ENCODE measurements around the gene SKA2. TPM values are rescaled to one million over a fixed set of nuclear protein-coding genes. Genes with fewer than 3 reads are reported as not detected.
"Not testable (repeated sequence)": the region's sequence is repeated elsewhere in the genome, so short reads cannot be mapped to it uniquely, and the experiment has no call there.

Gene SKA2
- total RNA-seq, 1 donor from 2014 or later: 41.8 TPM

DNA sequence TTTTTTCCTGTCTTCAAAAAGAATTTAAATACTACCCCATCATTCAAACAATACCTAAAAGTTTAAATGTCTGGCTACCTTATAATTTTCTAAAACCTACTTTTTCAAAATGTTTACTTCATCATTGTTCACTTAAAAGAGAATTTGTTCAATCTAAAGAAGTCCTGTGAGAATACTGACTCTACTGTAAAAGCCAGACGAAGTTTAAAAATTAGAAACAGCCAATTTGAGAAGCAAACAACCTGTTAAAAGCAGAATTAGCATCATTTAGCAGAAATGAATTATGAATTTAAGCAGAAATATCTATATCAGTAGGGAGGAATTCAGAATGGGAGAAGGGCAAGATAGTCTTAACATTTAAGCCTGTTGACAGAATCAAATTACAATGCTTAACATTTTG, 2.1 kb downstream of the SKA2 start:
- no peak for DNase-seq (ENCODE audit: low read depth in 2 of 2)

DNA sequence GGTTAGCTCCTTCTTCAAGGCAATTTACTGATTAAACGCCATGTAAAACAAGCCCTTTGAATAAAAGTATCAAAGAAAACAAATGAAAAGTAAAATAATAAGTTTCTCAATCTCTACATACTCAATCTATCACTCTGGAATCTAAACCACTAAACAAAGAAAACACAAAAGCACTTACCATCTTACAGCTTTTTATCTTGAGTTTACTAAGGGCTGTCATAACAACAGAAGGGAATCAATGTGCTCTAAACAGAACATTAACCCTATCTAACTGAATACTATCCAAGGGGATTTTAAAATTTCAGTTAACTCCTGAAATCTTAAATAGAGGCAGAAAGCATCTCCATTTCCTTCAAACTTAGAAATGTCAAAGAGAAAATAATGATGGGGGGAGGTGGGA, 3.4 kb downstream of the SKA2 start:
- no peak for DNase-seq (ENCODE audit: low read depth in 2 of 2)

DNA sequence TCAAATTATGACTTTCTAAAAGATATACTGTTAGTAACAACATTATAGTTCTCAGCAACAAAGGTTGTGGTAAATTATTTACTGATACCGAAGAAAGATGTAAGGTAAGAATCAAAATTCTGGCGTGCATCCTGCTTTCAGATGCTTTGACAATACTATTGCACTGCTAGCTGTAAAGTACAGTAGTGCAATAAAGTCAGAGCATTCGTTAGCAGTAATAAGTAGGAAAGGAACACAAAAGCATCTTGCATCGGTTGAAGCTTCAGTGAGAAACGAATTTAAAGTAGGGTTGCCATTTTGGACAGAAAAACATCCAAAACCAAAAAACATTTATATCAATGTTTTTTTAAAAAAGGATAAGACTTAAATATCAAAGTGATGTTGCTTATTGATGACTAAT, 4.0 kb downstream of the SKA2 start:
- DNase-seq (ENCODE audit: low read depth in 2 of 2): no peak

GRCh38 chr17:59149841-59150511, 5.0 kb downstream of the SKA2 start:
- DNase-seq (ENCODE audit: low read depth in 2 of 2): no peak

DNA sequence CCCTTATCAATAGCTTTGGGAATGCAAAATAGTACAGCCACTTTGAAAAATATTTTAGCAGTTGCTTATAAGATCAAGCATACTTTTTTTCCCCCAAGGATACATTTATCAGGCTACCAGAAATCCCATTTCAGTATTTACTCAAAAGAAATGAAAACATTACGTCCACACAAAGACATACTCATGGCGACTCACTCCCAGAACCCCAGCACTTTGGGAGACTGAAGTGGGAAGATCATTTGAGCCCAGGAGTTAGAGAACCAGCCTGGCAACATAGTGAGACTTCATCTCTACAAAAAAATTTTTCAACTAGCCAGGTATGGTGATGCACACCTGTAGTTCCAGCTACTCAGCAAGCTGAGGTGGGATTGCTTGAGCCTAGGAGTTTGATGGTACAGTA, 5.9 kb downstream of the SKA2 start:
- peak in 1 of 2 donors; percentile 12 for DNase-seq (ENCODE audit: low read depth in 2 of 2)

DNA sequence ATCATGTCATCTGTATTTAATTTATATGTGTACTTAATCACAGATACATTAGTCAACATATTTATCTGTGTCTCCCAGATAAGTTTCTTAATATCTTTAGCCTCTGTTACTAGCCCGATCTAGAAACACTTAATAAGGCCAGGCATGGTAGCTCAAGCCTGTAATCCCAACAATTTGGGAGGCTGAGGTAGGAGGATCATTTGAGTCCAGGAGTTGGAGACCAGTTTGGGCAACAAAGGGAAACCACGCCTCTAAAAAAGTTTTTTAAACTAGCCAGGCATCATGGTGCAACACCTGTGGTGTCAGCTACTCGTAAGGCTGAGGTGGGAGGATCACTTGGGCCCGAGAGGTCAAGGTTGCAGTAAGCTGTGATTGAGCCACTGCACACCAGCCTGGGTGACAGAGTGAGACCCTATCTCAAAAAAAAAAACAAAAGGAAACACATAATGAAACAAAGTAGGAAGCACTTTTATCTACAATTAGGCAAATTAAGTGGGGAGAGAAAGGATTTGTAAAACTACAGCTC, 9.4 kb downstream of the SKA2 start:
- no peak for DNase-seq (ENCODE audit: low read depth in 2 of 2)

GRCh38 chr17:59141860-59142259, 13.1 kb downstream of the SKA2 start:
- DNase-seq (ENCODE audit: low read depth in 2 of 2): no peak

DNA sequence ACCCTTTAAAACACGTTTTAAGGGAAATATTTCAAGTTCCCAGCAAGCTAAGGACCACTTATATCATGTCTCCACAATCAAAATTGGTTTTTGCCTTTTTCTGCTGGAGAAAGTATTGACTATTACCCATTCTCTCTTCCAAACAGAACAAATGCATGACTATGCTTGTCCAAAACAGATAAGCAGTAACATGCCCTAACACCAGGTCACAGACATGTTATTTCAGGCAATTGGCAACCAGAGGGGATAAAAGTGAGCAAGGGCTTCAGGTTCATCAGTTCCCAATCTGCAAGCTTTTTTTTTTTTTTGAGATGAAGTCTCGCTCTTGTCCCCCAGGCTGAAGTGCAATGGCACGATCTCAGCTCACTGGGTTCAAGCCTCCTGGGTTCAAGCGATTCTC, 15.0 kb downstream of the SKA2 start:
- DNase-seq (ENCODE audit: low read depth in 2 of 2): no peak

DNA sequence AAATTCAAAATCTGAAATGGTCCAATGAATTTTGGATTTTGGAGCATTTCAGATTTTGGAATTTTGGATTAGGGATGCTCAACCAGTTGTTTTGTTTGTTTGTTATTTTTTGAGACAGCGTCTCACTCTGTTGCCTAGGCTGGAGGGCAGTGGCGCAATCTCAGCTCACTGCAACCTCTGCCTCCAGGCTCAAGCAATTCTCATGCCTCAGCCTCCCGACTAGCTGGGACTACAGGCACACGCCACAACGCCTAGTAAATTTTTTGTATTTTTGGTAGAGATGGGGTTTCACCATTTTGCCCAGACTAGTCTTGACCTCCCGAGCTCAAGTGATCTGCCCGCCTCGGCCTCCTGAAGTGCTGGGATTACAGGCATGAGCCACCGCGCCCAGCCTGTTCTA, 16.6 kb downstream of the SKA2 start:
- not testable (repeated sequence) for DNase-seq (ENCODE audit: low read depth in 2 of 2)

GRCh38 chr17:59131131-59131530, 23.9 kb downstream of the SKA2 start:
- no peak for DNase-seq (ENCODE audit: low read depth in 2 of 2)

DNA sequence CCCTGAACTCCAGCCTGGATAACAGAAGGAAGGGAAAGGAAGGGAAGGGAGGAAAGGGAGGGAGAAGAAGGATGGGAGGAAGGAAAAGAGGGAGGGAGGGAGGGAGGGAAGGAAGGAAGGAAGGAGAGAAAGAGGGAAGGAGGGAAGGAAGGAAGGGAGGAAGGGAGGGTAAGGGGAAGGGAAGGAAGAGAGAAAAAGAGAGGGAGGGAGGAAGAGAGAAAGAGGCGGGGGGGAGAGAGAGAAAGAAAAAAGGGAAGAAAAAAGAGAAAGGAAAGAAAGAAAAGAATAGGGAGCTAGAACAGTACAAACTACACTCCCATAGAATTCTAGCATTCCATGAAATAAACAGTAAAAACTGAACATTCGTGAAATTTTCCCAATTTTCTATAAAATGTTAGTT, 25.2 kb downstream of the SKA2 start:
- no peak for DNase-seq (ENCODE audit: low read depth in 2 of 2)

- no peak for DNase-seq (ENCODE audit: low read depth in 2 of 2)
Measured at GRCh38 chr17:59126809-59127417, 28.1 kb downstream of the SKA2 start.

DNA sequence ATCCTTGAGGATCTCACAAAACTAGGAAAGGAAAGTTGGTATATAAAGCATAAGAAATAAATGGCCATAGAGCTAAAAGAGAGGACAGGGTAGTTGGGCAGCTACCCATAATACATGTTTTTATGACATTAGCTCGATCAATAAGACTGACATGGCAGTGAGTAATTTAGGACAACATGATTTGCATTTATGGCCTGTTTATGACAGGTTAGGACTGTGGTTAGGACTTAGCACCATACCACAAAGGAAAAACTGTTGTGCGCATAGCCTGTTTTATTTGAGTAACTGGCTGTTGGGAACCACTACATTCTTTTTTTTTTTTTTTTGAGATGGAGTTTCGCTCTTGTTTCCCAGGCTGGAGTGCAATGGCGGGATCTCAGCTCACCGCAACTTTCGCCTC, 30.3 kb downstream of the SKA2 start:
- DNase-seq (ENCODE audit: low read depth in 2 of 2): no peak

- no peak for DNase-seq (ENCODE audit: low read depth in 2 of 2)
Measured at GRCh38 chr17:59121901-59122480, 33.0 kb downstream of the SKA2 start.

DNA sequence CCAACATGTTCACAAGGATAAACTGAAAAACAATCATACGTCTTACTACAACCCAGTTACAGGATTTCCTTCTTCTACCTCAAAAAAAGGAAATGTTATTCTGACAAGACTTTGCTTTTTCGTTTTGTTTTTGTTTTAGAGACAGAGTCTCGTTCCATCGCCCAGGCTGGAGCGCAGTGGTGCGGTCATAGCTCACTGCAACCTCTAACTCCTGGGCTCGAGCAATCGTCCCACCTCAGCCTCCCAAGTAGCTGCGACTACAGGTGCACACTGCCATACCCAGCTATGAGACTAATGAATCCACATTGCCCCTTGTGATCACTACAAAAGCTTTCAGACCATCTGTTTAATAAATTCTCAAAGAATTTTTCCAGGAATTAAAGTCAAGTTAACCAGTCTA, 39.5 kb downstream of the SKA2 start:
- no peak for DNase-seq (ENCODE audit: low read depth in 2 of 2)

- no peak for DNase-seq (ENCODE audit: low read depth in 2 of 2)
Measured at GRCh38 chr17:59111539-59111938, 43.4 kb downstream of the SKA2 start.

DNA sequence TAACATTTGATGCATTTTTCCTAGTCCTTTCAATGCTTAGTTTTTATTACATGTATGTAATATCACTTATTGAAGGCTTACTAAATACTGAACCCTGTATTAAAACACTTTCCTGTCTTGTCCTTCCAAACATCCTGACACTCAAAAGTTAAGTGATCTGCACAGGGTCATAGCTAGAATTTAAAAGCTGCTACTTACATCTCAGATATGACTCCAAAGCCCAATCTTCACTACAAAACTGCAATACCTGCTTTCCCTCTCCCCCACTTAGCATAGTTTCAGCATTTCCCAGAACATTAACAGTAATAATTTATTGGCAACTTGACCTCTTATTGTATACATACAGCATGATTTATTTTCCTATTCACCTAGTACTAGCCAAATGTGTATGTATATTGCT, 44.0 kb downstream of the SKA2 start:
- DNase-seq (ENCODE audit: low read depth in 2 of 2): no peak

DNA sequence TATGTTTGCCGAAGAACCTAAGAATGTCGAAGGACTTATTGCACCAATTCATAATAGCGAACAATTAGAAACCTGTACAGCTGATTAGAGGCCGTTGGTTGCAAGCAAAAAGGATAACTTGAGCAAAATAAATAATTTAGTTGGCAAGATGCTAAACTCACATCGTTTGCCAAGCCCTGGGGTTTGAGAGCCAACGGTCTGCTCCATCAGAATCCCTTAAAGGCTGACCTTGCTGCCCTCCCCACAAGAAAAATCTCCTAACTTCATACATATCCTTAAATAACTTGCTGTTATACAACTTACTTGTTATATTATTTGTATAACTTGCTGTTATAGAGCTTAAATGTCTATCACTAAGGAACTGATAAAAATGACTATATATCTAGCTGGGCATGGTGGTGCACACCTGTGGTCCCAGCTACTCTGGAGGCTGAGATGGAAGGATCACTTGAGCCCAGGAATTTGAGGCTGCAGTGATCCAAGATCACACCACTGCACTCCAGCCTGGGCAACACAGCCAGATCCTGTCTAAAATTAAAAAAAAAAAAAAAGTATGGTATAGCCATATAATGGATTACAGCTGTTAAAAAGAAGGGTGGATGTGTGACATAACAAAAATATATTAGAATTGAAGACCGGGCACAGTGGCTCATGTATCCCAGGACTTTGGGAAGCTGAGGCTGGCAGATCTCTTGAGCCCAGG, 46.4 kb downstream of the SKA2 start:
- DNase-seq (ENCODE audit: low read depth in 2 of 2): no peak

DNA sequence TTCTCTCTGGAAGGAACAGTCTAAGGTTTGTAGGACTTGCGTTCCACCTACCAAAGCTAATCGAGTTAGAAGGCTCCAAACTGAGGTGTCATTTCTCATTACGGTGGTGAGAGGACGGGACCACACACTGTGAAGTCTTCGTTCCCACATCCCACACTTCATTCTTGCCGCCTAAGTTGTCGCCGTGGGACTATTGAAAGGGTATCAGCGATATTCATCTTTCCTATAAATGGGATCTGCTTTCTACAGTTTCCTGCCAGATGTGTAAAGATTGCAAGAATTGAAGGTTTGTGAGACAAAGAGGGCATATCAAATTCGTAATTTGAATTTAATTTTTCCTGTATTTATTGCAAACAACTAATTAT, 47.7 kb downstream of the SKA2 start:
- no peak for DNase-seq (ENCODE audit: low read depth in 2 of 2)

GRCh38 chr17:59106463-59107305, 48.3 kb downstream of the SKA2 start, which contains the start of gene TRIM37:
Gene TRIM37, minus strand, starts transcription at chr17:59106880. Its CDS starts 419 bp downstream, at chr17:59106461.
- peak; percentile 97 to 99 for DNase-seq (ENCODE audit: low read depth in 2 of 2)

GRCh38 chr17:59105852-59106462, 49.0 kb downstream of the SKA2 start:
- peak in 1 of 2 donors; percentile 43 for DNase-seq (ENCODE audit: low read depth in 2 of 2)
